ENCODE data around the gene TENT5C.

The TENT5C gene

GRCh38 chr1:117613969-117614729 is 8.3 kb downstream of the TENT5C start:
- no peak for DNase-seq (ENCODE audit: low read depth in 2 of 2)

- DNase-seq (ENCODE audit: low read depth in 2 of 2), result no peak
These were observed 9.6 kb downstream of the TENT5C start for GRCh38 chr1:117615474-117615873.

- no peak for DNase-seq (ENCODE audit: low read depth in 2 of 2)
These were observed 10.5 kb downstream of the TENT5C start for GRCh38 chr1:117616356-117616755.

GRCh38 chr1:117616967-117617366 is 11.1 kb downstream of the TENT5C start:
- no peak for DNase-seq (ENCODE audit: low read depth in 2 of 2)

- DNase-seq (ENCODE audit: low read depth in 2 of 2), result no peak
These were observed 12.7 kb downstream of the TENT5C start for GRCh38 chr1:117618450-117619122.

GRCh38 chr1:117620440-117620839 is 14.6 kb downstream of the TENT5C start:
- no peak for DNase-seq (ENCODE audit: low read depth in 2 of 2)

- no peak for DNase-seq (ENCODE audit: low read depth in 2 of 2)
These were observed 15.5 kb downstream of the TENT5C start for GRCh38 chr1:117621316-117621715.

- DNase-seq (ENCODE audit: low read depth in 2 of 2), result no peak
These were observed 16.9 kb downstream of the TENT5C start for GRCh38 chr1:117622726-117623125.

- DNase-seq (ENCODE audit: low read depth in 2 of 2), result no peak
These were observed 17.3 kb downstream of the TENT5C start for GRCh38 chr1:117623141-117623540.

- no peak for DNase-seq (ENCODE audit: low read depth in 2 of 2)
These were observed 17.9 kb downstream of the TENT5C start for GRCh38 chr1:117623698-117624097.

GRCh38 chr1:117627546-117628130 is 21.8 kb downstream of the TENT5C start:
- no peak for DNase-seq (ENCODE audit: low read depth in 2 of 2)

GRCh38 chr1:117628343-117628742 is 22.5 kb downstream of the TENT5C start:
- no peak for DNase-seq (ENCODE audit: low read depth in 2 of 2)

- no peak for DNase-seq (ENCODE audit: low read depth in 2 of 2)
These were observed 24.0 kb downstream of the TENT5C start for GRCh38 chr1:117629625-117630422.

GRCh38 chr1:117630423-117630998 is 24.7 kb downstream of the TENT5C start:
- no peak for DNase-seq (ENCODE audit: low read depth in 2 of 2)

- DNase-seq (ENCODE audit: low read depth in 2 of 2), result no peak
These were observed 25.7 kb downstream of the TENT5C start for GRCh38 chr1:117631359-117632160.

- no peak for DNase-seq (ENCODE audit: low read depth in 2 of 2)
These were observed 26.6 kb downstream of the TENT5C start for GRCh38 chr1:117632269-117633067.

- DNase-seq (ENCODE audit: low read depth in 2 of 2), result no peak
These were observed 27.2 kb downstream of the TENT5C start for GRCh38 chr1:117633068-117633345.

- DNase-seq (ENCODE audit: low read depth in 2 of 2), result no peak
These were observed 27.6 kb downstream of the TENT5C start for GRCh38 chr1:117633423-117633822.

GRCh38 chr1:117633936-117634335 is 28.1 kb downstream of the TENT5C start:
- DNase-seq (ENCODE audit: low read depth in 2 of 2), result no peak

- DNase-seq (ENCODE audit: low read depth in 2 of 2), result no peak
These were observed 28.8 kb downstream of the TENT5C start for GRCh38 chr1:117634631-117635030.

All from stimulated activated CD4-positive, alpha-beta T cell treated with anti-CD3 and anti-CD28 coated beads, Interleukin-1b, Interleukin-23, amount 100 ng/mL, for 1 hour (primary cell).